Stimulated activated CD8-positive, alpha-beta memory T cell treated with anti-CD3 and anti-CD28 coated beads, Interleukin-4, amount 100 ng/mL, for 48 hours (primary cell): ENCODE data around the gene OR52D1.

Source experiments
- DNase-seq: peaks from one replicate; pipeline ENCODE4 v3.0.0-alpha.2; 2020

OR52D1 gene

DNA sequence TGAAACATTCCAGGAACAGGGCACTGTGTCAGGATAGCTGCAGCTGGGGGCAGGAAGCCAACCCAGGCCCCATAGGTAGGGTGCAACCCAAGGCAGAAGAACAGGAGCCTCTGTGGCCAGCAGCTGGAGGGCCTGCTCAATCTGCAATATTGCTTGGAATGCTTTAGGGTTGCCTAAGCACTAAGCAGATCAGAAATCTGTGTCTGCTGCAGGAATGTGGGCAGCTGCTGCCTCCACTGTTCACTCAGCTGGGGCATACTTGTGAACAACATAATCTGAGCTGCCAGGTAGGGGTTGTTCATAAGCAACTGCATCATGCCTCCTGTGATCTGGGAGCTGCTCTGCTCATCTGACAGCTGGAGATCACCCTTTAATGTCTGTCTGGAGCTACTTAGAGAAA, 26.4 kb downstream of the OR52D1 start:
- no peak for DNase-seq

DNA sequence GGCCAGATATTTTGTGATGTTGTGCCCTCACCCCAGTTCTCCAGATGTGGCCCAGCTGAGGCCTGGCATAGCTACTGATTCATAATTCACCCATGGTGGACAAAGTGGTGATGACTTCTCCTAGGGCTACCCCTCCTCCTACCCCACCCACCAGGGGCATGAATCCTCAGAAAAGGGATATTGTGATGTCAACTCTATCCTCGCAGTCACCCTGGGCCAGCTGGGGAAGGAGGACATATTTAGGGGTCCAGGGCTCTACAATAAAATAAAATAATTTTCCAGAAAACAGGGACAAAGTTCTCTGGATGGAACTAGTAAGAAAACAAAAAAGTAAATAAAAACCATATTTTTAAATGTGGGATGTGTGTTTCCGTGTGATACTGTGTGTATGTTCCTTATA, 28.1 kb downstream of the OR52D1 start, which contains the start of gene UBQLNL:
TSS of gene UBQLNL (minus strand) at position 101 of the 400 bp plus-strand sequence. CDS start 258 bp downstream, outside the sequence.
- no peak for DNase-seq

DNA sequence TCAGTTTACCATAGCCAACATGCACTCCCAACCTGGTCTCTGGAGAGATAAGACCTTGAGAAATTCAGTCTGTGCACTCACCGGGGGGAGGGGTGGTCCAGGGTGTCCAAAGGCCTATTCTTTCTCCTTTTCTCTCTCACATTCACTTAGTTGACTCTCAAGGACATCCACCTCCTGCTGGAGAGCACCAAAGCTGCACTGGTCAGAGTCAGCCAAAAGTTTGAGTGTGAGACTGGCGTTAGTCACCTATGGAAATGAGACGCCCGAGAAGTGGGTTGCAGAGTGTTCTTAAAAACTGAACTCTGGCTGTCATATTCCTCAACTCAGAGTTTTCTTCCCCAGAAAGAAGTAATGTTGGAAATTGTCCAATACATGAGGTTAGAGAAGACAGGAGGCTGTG, 33.1 kb downstream of the OR52D1 start:
- no peak for DNase-seq

DNA sequence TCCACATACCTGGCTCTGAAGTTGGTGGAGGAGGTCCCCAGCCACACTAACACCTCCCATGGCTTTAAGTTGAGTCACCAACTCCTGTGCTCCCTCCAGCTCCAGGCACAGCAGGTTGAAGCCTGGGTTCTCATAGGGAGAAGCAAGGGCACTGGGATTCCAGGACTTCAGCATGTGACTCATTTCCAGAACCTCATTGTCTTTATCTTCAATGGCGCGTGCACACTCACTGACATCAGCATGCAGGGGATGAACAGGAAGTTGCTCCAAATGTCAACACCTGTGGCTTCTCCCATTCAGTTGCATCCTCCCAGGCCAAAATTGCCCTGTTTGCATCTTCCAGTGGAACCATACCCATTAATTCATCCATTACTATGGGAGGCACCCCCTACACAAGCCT, 33.8 kb downstream of the OR52D1 start:
- DNase-seq = no peak

DNA sequence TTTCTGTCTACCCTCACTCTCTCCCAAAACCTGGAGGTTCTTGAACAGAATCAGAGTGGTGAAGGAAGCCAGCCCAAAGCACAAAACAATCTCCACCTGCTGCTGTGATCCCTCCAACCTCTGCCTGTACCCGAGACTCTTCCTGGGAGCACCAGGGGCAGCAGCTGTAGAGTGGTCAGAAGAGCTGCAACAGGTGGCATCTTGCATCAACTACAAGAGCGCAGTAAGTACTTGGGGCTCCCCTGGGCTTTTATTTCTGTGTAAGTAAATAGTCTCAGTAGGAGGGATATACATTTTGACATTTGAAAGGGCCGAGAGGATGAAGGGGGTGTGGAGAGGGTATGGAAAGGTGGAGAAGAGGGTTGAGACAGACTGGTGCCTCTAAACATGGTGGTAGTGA, 36.3 kb downstream of the OR52D1 start:
- DNase-seq = no peak

DNA sequence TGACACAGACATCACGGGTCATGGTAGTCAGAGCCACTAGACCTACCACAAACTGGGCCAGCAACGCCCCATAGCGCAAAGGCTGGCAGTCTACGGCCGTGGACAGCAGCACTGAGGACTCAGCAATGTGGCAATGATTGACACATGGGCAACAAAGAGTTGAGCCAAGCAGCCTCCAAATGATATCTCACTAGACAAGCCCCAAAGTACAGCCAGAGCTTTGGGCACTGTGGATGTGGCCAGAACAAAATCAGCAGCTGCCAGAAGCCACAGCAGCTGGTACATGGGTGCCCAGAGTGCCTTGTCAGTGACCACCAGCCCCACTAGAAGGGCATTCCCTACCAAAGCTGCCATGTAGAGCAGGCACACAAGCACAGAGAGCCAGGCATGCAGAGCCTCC, 39.2 kb downstream of the OR52D1 start:
- DNase-seq = no peak

DNA sequence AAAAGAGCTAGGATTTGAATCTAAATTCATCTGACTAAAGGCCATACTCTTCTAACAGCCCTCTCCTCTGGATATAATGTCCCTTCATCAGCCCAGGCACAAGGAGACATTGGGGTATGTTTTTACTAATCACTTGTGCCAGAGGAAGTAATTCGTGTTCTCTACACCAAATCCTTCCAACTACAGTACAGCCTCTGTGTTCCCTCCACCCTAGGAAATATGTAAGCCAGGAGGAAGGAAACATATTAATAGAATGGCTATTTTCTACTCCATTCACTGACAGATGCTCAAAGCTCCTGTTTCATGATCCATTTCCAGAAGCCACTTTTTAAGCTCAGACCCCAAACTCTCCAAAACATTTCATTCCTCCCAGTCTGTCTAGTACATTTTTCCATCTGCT, 40.0 kb downstream of the OR52D1 start:
- no peak for DNase-seq

DNA sequence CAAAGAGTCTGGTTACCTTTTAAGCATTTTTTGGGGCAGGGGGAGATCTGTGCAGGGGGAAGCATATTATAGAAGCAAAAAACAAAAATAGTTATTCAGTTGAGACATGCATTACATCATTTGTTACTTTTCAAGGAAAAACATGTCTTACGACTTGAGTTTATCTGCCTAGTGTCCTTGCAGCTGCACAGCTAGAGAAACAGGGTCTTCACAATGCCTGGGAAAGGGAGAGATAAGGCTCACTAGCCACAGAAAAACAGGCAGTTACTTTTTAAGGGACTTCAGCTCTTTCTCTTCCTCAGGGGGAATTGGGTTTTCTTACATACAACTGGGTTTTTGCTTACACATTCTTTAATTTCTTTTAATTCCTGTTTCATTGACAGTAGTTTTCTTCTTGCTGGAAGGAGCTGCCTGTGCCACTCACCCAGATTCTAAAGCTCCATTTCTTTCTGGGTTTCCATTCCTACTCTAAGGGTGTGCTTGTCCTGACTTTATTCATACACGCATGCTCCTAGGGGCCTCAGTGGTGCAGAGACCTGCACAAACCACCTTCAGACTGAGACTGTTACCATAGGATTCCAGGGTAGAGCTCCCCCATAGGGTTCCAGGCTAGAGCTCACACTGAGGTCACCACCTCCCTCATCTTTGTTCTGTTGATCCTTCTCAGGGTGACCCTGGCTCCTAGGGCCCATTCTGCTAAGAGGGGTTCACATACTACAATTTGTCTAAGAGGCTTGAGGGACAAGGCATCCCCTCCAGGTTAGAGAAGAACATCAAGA, 42.8 kb downstream of the OR52D1 start:
- DNase-seq = no peak

DNA sequence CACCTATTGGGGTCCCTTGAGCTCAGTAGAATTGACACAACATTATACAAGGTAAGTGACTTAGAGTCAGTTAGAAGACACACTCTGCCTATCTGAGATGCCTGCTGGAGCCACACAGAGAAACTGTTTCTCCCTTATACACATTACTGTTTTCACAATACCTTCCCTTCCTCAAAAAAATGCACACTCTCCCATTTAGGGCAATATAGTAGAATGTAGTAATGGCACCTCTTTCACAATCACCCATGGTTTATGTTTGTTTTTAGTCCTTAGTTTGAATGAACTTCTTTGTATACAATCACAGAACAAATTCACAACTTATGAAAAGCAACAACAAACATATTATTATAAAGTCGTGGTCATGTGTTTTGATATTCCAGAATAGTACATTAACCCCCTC, 45.6 kb downstream of the OR52D1 start:
- DNase-seq = no peak

DNA sequence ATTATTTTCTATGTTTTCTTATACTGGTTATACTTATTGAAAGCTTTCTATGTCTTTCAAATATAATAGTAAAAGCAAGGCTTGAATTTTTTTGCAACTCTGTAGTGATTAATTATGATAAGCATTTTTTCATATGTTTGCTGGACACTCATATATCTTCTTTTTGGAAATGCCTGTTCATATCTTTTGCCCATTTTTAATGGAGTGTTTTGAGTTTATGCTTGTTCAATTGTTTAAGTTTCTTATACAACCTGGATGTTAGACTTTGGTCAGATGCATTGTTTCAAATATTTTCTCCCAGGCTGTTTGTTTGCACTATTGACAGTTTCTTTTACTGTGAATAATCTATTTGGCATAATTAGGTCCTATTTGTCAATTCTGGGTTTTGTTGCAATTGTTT, 48.0 kb downstream of the OR52D1 start:
- DNase-seq = no peak
